Measurements from ENCODE around the gene POU2AF1. TPM values are rescaled to one million over a fixed set of nuclear protein-coding genes. Genes with fewer than 3 reads are reported as not detected.

Gene POU2AF1
- total and polyA plus RNA-seq, 2 of the 13 experiments (the other 11 are each of a cell fraction or from before 2014, with no cell fraction given): 1.9 to 3.6 TPM

- TF ChIP-seq ZNF782 (CRISPR knock-in tag; IDR thresholded peaks at IDR 0.05; ENCODE audit: borderline replicate concordance) (no peak), ZNF605 (CRISPR knock-in tag; IDR thresholded peaks at IDR 0.05) (no peak), ZNF772 (CRISPR knock-in tag; IDR thresholded peaks at IDR 0.05) (0 out of 2 replicates have a peak, but pooled peaks have one; percentile 33), ZZZ3 (CRISPR knock-in tag; IDR thresholded peaks at IDR 0.05; ENCODE audit: borderline replicate concordance) (no peak), RFX1 (IDR thresholded peaks at IDR 0.05) (no peak), FOXA1 (IDR thresholded peaks at IDR 0.05) (no peak), FOXA1 (CRISPR knock-in tag; IDR thresholded peaks at IDR 0.05) (peak; percentile 86), SATB2 (CRISPR knock-in tag; IDR thresholded peaks at IDR 0.05) (no peak), MIER3 (CRISPR knock-in tag; IDR thresholded peaks at IDR 0.05; ENCODE audit: borderline replicate concordance) (no peak), HNRNPH1 (optimal IDR thresholded peaks at IDR 0.05; ENCODE audit: low read depth, low read length) (no peak), JUNB (CRISPR knock-in tag; IDR thresholded peaks at IDR 0.05; ENCODE audit: borderline replicate concordance) (no peak), FOXO1 (CRISPR knock-in tag; IDR thresholded peaks at IDR 0.05) (peak; percentile 49; the same call in 1 of the 2 replicates), KDM1A (CRISPR knock-in tag; IDR thresholded peaks at IDR 0.05) (no peak), ZNF614 (CRISPR knock-in tag; IDR thresholded peaks at IDR 0.05; ENCODE audit: borderline replicate concordance) (peak; percentile 62; the same call in 1 of the 2 replicates)
- TF ChIP-seq, protein P1, sequence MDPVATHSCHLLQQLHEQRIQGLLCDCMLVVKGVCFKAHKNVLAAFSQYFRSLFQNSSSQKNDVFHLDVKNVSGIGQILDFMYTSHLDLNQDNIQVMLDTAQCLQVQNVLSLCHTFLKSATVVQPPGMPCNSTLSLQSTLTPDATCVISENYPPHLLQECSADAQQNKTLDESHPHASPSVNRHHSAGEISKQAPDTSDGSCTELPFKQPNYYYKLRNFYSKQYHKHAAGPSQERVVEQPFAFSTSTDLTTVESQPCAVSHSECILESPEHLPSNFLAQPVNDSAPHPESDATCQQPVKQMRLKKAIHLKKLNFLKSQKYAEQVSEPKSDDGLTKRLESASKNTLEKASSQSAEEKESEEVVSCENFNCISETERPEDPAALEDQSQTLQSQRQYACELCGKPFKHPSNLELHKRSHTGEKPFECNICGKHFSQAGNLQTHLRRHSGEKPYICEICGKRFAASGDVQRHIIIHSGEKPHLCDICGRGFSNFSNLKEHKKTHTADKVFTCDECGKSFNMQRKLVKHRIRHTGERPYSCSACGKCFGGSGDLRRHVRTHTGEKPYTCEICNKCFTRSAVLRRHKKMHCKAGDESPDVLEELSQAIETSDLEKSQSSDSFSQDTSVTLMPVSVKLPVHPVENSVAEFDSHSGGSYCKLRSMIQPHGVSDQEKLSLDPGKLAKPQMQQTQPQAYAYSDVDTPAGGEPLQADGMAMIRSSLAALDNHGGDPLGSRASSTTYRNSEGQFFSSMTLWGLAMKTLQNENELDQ (CRISPR knock-in tag; IDR thresholded peaks at IDR 0.05; ENCODE audit: borderline replicate concordance): no peak
- TF ChIP-seq, protein P2, sequence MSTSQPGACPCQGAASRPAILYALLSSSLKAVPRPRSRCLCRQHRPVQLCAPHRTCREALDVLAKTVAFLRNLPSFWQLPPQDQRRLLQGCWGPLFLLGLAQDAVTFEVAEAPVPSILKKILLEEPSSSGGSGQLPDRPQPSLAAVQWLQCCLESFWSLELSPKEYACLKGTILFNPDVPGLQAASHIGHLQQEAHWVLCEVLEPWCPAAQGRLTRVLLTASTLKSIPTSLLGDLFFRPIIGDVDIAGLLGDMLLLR (CRISPR knock-in tag; IDR thresholded peaks at IDR 0.05): no peak
- TF ChIP-seq, protein P3, sequence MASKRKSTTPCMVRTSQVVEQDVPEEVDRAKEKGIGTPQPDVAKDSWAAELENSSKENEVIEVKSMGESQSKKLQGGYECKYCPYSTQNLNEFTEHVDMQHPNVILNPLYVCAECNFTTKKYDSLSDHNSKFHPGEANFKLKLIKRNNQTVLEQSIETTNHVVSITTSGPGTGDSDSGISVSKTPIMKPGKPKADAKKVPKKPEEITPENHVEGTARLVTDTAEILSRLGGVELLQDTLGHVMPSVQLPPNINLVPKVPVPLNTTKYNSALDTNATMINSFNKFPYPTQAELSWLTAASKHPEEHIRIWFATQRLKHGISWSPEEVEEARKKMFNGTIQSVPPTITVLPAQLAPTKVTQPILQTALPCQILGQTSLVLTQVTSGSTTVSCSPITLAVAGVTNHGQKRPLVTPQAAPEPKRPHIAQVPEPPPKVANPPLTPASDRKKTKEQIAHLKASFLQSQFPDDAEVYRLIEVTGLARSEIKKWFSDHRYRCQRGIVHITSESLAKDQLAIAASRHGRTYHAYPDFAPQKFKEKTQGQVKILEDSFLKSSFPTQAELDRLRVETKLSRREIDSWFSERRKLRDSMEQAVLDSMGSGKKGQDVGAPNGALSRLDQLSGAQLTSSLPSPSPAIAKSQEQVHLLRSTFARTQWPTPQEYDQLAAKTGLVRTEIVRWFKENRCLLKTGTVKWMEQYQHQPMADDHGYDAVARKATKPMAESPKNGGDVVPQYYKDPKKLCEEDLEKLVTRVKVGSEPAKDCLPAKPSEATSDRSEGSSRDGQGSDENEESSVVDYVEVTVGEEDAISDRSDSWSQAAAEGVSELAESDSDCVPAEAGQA (IDR thresholded peaks at IDR 0.05; ENCODE audit: low read depth): no peak
- TF ChIP-seq, protein P3 (CRISPR knock-in tag; IDR thresholded peaks at IDR 0.05; ENCODE audit: borderline replicate concordance): no peak
Measured at GRCh38 chr11:111351374-111352055, 27.6 kb downstream of the POU2AF1 start (continued).
